NCI-H524 (cell line): ENCODE measurements around the gene KCNJ1.

Experiments used
- DNase-seq, 2 experiments: peaks; one replicate each; lab custom pipeline; 2025; lab: John Stamatoyannopoulos, UW

The KCNJ1 gene

DNA sequence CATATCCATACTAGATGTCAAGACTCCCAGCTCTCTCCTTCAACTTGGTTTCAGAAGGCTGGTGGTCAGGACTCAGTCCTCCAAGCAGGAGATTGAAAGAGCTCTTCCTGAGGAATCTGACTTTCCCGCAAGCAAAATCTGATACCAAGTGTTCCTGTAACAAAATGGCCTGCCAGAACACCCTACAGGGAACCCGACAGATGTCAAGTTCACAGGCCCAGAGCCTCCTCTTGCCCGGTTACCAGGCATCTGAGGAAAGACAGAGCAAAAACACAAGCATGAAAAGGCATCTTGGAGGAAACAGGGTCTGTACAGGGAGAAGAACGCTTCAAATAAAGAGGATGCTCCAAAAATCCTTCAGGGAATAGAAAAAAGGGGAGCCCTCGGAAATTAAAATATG, 15.4 kb upstream of the KCNJ1 start:
- no peak for DNase-seq

DNA sequence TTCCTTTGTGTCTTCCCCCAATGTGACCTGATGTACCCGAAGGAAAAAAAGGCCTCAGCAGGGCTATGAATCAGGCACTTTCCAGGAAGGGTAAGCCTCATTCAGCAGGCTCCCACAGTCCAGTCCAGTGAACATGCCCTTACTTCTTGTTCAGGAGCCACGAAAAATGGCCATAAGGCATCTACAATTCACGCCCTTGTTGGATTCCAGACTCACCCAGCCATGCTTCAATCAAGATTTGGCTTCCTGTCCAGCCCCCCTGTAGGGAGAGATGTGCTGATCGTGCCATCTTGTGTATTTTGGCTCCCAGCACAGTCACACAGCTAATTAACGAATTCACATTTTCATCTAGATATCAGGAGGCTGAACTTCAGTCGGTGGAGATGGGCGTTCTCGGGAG, 14.1 kb upstream of the KCNJ1 start:
- no peak for DNase-seq

DNA sequence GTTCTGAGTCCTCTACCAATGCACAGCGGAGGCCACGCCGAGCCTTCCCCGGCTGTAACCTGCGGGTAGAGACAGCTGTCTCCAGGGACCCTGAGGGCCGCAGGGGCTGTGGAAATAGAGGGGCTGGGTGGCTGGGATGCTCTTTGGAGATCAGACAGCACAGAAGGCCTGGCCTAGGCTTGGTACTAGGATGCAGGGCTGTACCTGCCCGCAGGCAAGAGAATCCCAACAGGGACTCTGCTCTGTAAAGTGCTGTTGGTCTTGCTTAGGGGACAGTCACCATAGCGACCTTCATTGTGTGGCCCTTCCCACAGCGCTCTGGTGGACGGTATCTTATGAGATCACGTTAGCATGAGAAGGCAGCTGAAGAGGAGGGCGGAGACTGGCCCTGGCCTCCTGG, 12.7 kb upstream of the KCNJ1 start:
- no peak for DNase-seq

DNA sequence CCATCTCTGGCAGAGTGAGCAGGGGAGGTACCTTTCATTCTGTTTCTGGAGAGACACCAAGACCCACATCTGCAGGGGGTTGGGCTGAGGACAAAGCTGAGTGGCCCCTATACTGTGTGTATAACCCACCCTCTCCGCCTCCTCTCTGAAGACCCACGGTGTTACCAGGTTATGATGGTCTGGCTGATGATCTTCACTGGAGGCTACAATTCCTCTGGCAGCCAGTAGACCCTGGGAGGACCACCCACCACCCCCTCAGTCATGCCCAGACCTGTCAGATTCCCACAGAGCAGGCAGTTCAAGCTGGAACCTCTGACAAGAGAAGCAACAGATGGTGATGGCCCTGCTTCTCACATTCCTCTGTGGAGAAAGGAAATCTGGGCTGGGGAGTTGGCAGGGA, 11.4 kb upstream of the KCNJ1 start:
- no peak for DNase-seq

DNA sequence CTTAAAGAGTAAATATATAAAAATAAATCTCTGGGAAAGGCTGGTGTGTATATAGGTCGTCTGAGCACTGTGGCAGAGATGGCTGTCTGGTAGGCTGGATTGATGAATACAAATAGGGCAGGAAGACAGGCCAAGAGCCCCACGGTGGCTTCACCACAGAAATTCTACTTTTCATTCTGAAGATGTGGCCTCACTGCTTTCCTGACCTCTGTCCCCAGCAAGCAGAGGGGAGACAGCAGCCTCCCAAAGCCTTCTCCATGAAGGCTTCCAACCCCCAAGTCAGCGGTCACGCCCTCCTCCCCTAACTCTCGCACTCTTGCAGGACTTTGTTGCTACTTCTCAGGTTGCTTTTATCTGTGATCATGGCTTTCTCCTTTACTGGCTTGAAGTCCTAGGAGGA, 10.6 kb upstream of the KCNJ1 start:
- DNase-seq = no peak

DNA sequence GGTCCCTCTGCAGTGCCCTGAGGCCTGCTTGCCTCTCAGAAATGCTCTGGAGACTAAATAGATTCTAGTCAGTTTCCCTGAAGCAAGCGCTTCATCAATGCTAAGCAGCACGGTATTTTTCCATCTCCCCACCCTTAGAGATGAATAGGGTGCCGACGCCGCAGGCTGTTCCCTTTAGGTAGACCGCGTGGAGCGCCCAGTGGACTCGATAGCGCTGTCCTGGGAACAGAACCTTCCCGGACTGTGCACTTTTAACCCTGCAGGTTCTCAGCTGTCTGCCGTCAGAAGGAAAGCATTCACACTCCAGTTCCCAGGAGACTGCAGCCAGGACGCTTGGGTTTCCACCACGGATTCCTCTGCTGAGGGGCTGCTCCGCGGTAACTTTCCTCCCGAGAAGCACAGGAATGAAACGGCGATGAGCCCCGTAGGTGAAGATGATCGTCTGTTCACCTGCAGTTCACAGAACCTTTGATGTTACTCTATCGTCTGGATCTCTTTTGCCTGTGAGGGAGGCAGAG, 9.1 kb upstream of the KCNJ1 start:
- no peak for DNase-seq

DNA sequence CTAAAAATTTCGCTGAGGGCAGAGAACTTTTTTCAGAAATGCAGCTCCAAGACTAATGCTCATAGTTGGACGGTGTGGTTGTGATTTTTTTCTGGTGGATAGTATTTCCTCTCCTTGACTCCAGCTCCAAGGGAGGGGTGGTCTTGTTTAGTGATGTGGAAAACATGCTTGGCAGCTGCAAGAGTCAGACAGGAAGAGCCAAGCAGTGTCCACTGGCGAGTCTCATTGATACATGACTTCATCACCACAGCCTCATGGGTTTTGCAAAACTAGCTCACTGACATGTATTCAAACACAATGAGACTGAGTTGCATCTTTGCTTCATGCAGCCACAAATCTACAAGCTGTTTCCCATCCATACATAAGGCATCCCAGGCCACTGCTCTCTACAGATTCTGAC, 7.3 kb upstream of the KCNJ1 start:
- DNase-seq = no peak

DNA sequence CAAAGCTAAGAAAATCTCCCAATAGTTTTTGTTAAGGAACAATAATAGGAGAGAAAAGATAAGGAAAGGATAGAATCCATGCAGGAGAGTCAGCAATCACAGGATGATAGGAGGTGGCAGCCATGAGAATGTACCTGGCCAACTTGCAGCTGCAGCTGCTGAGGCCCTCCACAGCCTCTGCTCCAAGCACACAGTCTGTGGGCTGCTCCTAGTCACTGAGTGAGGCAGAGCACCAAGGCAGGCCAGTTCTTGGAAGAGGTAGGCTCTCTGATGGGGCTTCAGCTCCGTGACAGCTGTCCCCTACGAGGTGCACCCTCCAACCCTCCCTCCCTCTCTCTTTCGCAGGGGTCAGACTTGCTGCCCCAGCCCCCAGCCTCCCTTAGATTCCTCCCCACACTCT, 5.5 kb upstream of the KCNJ1 start:
- no peak for DNase-seq

DNA sequence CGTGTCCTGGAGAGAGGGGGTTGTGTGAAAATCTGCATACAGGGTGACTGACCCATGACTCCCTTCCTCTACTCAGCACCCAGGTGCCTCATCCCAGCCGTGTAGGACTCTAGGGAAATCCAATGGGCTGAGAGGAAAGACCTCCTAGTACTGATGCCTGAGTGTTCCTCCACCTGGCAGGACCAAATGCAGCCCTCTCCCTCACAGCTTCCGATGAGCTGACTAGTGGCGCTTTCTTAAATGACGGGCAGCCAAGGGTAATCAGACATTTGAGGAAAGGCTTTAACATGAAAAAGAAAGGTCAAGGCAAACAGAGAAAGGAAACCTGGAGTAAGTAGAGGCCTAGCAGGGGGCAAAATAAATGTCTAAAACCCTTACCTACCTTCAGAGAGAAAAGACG, 5.0 kb upstream of the KCNJ1 start:
- DNase-seq = no peak

DNA sequence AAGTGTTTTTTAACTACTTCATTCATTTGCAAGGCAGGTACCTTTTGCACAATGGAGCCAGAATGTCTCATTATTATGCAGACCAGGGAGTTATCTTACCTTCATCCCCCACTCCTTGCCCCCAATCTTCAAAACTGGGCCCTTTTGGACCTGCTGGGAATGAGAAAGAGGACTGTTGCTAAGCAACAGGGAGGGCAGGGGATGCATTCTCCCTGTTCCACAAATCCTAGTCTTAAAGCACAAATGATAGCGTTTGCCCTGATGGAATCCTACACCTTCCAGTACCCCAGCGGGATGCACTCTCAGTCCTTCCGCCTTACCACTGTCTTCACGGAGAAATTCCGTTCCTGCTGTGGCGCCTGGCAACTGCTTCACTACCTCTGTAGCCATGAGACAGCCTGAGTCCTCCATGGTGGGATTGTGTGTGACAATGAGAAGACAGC, 4.1 kb upstream of the KCNJ1 start:
- DNase-seq = no peak

DNA sequence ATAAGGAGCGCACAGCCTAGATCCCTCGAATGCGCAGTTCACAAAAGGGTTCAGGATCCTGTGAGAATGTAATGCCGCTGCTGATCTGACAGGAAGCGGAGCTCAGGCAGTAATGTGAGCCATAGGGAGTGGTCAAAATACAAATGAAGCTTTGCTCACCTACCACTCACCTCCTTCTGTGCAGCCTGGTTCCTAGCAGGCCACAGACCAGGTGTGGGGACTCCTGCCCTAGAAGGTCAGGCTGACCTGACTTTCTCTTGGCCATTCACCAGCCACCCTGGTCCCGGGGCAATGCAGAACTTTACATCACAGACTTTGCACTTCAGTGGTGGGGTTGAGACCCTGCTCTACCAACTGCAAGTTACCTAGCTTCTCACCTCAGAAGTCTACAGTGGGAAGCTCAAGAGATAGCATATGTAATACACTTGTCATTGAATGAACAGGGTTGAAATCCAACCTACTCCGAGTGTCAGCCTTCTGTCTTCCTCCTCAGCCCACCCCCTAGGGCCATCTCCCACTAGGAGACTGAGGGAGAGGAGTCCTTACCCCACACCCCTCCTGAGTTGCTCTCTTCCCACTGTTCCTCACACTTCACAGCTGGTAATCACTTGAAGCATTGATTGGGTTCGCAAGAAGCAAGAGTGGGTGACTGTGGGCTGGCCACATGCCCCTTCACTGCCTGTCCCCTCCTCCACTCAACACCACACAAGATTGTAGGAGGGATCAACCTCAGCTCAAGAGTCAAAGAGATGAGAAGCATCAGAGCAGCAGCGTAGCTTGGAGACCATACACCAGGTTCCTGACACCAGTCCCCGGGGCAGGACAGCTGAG, 2.0 kb upstream of the KCNJ1 start:
- no peak for DNase-seq

DNA sequence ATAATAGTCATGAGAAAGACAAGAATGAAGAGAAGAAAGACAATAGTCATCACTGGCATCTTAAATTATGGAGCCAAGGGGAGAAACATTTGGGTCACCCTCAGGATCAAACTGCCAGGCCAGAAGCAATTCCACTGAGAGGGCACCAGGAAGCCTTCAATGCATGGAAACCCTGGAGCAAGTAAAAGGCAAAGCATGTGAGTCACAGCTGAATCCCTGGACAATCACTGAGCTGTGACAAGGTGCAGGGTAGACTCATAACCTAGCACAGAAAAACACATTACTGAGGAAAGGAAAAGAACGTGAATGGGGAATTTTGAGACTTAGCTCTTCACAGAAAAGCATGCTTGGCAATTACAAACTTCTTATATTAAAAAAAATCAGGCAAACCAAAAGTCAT, 1.6 kb downstream of the KCNJ1 start:
- DNase-seq = no peak

DNA sequence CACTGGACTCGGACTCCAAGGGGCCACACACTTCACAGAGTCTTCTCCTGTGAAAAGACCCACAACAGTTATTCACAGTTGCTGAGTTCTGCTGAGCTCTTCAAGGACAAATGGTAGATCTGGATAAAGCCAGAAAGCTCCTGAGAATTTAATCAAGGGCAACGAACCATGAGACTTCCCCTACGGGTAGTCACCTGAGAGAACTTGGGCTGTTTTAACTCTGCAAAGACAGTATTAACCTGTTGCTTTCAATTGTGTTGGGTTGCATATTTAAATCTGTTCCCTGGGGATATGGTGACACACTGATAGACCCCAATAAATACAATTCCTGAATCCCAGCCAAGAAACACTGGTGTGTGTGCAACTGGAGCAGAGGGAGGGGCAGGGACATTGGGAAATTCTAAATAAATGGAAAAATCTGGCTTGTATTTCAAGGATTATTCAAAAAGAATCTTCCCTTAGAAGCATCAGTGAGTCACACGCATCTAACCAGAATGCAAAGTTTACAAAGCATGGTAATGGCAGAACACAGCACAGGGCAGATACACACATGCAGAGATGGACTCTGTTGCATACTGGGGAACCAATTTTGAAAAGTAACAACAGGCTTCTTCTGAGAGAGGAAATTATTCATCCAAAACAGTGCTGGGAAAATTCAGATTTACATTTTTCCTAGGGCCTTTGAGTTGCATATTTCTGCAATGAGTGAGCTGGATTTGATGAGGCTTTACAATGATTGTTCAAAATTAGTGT, 4.0 kb downstream of the KCNJ1 start:
- no peak for DNase-seq

DNA sequence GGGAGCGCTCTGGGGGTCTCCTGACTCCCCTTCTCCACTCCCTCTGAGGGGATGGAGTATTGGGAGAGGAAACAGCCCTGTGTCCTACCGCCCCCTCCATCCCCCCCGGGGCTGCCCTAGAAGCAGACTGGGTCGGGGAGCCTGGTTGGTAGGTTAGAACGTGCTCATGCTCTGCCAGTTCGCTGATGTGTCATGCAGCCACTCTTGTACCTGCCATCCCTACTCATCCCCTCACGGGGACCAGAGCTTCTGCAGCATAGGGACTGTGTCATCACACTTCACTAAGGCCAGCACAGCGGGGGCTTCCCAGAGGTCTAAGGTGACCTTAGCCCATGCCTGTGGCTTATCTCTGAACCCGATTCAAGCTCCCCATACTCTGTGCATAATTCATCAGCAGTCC, 4.7 kb downstream of the KCNJ1 start:
- DNase-seq = no peak

DNA sequence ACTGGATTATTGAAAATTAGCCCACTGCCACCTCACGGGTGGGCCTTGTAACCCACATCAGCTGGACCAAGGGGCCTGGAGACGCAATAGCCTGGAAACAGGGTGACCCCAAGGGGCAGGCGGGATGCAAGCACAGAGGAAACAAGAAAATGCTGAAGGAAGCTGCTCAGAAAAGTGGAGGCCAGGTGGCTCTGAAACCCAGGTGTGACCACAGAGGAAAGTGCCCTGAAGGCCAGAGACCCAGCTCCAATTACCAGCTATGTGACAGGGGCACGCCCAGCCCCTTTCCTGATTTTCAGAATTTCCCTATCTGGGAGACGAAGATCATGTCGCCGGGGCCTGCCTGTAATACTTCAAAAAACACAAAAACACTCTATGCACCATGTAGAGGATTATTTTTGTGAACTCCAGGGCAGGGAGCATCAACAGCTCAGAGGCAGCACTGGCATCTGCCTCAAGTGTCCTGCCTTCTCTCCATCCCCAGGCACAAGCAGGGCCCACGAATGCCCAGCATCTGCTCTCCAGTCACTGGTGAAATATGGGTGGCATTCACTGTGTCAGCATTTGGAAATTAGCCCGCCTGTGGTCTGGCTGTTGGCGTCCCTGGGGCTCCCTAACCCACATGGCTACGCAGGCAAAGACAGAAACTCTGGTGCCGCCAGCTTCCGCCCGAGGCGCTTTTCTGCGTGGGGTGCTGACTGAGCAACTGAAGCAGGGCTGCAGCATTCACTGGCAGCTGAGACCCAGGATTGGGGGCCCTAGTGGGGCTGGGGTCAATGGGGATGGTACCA, 6.3 kb downstream of the KCNJ1 start:
- DNase-seq = no peak

DNA sequence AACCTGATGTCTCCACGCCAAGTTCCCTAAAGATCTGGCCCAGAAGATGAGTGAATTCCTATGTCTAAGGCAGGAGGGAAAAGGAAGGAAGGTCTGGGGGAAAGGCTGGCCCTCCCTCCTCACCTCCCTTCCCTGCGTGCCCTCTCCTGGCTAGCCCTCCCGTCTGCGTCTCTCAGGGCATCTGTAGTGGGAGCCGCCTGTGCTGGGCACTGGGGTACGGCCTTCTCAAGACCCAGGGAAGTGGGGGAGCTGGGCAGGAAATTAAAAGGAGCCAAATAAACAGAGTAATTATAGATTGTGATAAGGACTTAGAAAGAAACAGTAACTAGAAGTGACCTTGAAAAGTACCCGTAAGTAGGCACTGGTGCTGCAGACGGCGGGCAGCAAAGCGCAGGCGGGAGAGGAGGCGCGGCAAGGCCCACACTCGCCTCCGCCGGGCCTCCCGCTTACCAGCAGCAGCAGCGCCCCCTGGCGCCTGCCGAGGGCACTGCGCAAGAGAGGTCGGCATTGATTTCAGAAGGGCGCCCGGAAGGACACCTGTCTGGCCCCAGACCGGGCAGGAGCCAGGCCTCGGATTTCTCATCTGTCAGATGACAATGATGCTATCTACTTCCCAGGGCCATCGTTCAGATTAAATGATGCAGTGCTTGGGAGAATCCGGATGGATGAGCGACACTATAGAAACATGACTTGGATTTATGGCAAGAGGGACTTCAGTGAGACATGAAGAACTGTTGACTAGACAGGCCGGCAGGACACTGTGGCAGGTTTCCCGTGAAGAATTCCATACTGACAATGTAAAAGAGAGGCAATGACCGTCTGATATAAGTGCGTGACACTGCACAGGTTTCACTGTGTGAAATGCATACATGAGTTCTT, 7.3 kb downstream of the KCNJ1 start:
- no peak for DNase-seq

DNA sequence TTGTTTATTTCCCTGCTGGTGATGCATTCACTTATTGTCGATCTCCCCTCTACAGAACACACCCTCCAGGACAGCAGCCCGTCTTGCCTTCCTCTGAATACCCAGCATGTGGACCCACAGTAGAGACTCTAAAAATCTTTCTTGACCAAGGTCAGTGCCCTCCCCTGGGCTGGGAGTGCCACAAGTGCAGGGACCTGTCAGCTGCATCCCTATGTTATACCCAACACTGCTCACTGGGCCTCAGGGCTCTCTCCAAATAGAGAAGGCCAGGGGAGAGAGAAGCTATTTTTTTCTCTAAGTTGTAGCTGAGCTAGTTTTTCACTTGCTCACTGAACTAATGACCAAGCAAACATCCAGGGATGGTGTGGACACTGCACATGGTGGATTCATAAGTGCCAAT, 9.8 kb downstream of the KCNJ1 start:
- no peak for DNase-seq

DNA sequence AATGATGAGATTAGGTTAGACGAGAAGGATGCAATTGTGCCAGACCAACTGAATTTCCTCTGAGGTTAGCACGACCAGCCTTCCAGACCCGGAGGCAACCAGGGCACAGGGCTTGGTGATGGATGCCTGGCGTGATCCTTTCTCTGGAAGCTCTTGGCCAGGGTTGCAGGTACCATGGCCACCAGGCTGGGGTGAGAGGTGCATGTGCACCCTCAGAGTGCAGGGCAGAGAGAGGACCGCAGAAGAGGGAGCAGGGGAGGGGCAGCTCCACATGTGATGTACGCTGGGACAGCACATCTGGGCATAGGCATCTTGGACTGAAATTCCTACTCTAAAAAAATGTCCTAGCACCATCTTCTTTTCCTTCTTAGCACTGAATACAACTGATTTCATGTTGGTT, 10.9 kb downstream of the KCNJ1 start:
- DNase-seq = no peak

DNA sequence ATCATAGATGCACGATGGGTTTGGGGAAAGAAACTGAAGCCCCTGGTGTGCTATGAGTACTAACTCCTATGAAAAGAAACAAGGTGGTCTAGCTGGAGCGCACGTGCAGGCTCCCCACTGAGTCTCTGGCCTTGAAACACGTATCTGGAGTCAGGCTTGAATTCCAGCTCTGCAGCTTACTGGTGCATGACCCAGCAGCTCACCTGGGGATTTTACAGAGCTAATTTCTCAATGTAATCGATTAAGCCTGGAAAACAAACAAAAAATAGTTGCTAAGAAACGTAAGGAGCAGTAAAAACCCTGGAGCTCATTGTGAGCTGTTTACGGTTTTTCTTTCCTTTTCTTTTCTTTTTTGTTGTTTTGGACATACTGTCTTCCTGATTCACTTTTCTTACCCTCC, 12.3 kb downstream of the KCNJ1 start:
- no peak for DNase-seq

DNA sequence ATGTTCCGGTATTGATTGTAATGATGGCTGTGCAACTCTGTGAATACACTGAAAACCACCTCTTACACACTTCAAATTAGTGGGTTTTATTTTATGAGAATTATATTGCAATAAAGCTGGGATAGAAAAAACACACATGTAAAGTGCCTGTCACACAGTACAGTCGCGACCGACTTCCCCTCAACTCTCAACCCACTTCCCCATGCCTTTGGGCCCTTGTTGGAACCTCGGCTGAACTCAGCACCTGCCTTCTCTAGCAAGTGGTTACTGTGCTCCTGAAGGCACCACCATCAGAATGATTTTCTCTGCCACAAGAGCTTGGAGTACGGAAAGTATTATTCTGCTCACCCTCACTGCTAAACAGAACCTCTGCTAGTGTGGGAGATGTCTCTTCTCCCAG, 13.5 kb downstream of the KCNJ1 start:
- DNase-seq = no peak

DNA sequence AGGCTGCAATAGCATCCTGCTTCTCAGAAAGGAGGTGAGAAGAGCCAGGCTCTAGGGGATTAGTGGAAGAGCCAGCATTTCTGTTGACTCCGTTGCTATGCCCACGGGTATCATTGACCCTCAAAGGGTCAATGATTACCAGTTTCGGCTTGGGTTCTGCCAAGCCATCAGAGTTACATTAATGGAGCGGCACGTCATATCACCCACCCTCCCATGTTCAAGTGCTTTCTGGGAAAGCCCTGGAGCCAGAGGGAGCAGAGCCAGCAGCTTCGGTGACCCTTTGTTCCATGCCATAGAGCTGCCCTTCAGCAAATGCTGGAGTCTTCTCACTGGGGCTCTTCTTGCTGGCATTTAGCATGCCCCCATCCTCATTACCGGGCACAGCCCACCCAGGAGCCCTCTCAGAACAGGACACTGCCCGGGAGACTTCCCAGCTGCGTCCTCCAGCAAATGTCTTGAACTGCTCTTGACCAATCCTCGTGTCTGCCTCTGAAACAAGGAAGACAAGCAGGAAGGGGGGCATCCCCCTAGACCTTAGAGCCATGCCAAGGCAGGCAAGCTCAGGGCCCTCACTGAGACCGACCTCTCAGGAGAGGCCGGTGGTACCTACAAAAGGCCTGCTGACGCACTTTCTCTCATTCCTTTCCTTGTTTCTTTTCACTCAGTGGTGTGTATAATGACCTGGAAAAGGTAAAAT, 14.6 kb downstream of the KCNJ1 start:
- no peak for DNase-seq
